Activated T-cell treated with anti-CD3 and anti-CD28 coated beads, Interleukin-2, amount 50 U/mL, for 48 hours (primary cell): ENCODE data around the gene DTX1.
A peak's percentile ranks its signal among the peaks of the same experiment; 100 is the strongest.
"Not testable (repeated sequence)": the region's sequence is repeated elsewhere in the genome, so short reads cannot be mapped to it uniquely, and the experiment has no call there.

ENCODE experiments used
- DNase-seq, 2 experiments: peaks; one replicate each; pipeline ENCODE4 v3.0.0-alpha.2; 2020

The DTX1 gene

DNA sequence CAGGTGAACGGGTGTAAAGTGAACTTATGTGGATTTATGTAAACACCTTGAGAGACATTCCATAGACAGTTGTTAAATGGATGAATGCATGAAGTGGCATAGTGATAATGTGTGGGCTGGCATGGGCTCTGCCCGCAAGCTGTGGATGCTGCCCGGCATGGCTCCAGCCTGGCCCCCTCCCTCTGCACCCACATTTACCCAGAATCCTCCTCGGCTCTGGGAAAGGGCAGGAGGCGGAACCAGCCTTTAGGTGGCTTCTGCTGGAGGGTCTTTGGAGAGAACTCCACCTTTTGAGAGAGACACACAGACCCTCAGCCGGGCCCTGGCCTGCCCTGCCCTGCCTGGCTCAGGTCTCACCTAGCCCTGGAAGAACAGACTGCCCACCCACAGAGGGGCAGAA is 60.3 kb downstream of the DTX1 start:
- no peak for DNase-seq

DNA sequence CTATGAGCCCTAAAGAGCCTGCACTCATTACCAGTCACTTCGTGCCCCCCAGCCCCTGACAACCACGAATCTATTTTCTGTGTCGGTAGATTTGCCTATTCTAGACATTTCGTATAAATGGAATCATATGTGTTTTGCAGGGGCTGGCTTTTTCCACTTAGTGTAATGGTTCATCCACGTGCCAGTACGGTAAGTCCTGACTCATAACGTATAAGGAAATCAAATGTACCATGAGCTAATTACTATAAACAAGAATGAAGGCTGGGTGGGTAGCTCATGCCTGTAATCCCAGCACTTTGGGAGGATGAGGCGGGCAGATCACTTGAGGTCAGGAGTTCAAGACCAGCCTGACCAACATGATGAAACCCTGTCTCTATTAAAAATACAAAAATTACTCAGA is 61.2 kb downstream of the DTX1 start:
- not testable (repeated sequence) for DNase-seq

- DNase-seq = no peak
Measured at GRCh38 chr12:113118142-113118541, 61.6 kb downstream of the DTX1 start.

DNA sequence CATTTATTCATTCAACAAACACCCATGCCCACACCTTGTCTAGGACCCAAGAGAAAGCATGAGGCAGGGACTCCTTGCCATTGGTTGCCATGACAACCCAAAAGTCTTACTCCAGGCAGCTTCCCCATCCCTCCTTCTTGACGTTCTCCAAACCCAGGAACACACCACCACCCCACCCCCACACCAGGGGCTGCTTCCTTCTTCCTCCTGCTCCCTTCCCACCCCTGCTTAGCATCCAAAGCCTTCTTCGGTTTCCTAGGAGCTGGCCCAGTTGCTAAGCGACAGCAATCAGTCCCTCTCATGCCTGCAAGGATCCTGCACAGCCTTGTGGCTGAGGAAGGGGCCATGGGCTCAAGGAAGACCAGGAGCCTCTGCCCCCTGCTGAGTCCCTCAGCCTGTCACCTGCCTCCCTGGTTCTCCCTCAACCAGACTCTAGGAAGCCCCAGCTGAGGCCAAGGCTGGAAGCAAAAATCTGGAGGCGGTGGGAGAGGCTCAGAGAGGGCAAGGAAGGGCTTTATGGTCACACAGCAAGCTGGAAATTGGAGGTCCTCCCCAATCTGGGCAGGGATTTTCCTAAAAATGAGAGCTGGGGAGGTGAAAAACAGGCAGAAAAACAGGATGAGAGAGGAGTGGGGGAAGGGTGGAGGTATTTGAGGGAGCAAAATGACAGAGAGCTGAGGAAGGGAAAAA is 63.6 kb downstream of the DTX1 start:
- DNase-seq = no peak

DNA sequence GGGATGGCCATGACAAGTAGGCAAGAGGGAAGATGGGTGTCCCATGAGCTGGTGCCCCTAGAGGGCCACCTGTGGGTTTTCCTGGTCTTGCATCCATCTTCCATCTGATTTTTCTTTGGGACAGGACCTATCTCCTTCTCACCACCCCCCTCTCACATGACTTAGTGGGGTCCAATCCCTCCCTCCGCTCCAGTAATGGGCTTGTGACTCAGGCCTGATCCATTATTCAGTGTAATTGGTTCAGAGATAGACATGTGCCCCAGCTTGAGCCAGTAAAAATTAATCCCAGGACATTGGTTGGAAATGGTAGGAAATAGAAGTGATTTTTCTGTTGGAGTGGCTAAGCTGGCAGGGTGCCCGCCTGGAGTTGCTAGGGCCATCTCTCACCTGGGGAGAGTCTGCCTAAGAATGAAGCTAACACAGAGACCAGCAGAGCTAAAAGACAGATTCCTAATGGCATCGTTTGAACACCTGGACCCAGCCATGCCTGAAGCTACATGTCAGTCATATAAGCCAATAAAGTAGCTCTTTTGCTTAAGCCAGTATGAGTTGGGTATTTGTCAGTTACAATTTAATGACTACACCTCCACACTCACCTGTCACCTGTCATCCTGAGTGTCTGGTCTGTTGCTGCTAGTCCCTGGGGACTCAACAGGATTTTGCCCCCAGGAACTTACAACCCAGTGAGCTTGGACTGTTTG is 64.3 kb downstream of the DTX1 start:
- DNase-seq = no peak

GRCh38 chr12:113127791-113128199 is 71.3 kb downstream of the DTX1 start:
- DNase-seq = no peak

GRCh38 chr12:113128802-113129663 is 72.5 kb downstream of the DTX1 start:
- DNase-seq = no peak

DNA sequence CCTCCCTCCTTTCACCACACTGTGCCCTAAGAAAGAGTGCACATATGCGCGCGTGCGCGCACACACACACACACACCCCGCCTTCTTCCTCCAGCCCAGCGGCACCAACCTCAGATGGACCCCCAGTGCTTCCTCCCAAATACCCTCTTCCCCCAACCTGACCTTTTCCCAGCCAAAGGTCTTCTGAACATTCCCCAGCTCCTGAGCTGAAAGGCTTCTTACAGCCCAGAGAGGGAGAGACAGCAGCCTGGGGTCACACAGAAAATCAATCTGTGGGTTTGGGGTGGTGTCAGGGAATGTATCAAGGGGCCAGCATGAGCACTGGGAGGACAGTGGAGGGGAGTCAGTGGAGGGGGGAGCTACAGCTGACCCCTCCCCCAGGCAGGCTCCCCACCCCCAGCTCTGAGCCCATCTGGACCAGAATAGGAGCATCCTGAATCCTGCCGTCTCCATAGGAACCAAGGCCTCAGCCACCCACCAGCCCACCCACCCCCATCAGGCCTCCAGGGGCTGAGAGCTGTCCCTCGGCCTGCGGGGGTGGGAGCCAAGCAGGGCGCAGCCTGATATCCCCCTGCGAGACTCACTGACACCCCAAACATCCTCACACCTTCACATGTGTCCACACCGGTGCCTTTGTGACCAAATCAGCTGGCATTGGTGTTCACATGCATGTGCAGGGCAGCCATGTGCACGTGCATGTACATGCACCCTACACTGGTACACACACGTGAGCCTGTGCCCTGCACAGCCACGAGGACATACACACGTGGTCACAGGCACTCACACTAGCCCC is 73.3 kb downstream of the DTX1 start:
- no peak for DNase-seq

GRCh38 chr12:113130457-113131135 is 74.1 kb downstream of the DTX1 start:
- DNase-seq = no peak

GRCh38 chr12:113131556-113131955 is 75.0 kb downstream of the DTX1 start:
- no peak for DNase-seq

DNA sequence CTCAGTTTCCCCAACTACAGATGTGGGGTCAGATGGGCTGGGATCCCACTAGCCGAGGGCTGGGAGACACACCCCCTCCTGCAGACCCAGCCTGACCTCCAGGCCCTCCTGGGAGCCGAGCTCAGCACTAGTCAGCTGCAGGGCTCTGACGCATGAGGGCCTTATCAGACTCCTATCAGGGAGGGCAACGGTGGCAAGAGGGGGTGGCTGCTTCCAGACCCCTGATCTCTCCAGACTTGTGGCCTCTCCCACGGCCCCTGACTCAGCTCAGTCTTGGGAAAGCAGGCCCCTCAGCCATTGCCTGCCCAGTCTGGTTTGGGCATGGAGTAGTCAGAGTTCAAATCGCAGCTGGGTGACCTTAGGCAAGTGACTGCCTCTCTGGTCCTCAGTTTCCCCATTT is 76.5 kb downstream of the DTX1 start:
- DNase-seq = no peak

- no peak for DNase-seq
Measured at GRCh38 chr12:113133666-113134065, 77.1 kb downstream of the DTX1 start.

GRCh38 chr12:113134071-113134470 is 77.5 kb downstream of the DTX1 start:
- DNase-seq = no peak

DNA sequence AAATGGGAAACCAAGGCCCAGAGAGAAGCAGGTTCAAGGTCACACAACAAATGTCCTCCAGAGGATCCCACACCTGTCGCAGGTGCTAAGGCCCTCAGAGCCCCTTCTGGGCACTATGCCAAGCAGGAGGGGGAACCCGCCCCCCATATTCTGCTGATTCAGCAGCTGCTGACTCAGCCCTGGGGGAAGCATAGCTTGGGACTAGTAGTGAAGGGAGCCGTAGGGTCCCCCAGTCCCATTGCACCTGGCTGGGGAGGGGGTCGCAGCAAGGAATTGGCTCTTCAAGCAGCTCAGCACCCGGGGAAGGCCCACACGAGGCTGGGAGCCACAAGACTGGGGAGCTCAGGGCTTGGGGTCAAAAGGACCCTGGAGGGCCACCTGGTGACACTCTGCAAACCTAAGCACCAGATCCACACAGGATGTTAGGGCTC is 78.0 kb downstream of the DTX1 start:
- DNase-seq = no peak

DNA sequence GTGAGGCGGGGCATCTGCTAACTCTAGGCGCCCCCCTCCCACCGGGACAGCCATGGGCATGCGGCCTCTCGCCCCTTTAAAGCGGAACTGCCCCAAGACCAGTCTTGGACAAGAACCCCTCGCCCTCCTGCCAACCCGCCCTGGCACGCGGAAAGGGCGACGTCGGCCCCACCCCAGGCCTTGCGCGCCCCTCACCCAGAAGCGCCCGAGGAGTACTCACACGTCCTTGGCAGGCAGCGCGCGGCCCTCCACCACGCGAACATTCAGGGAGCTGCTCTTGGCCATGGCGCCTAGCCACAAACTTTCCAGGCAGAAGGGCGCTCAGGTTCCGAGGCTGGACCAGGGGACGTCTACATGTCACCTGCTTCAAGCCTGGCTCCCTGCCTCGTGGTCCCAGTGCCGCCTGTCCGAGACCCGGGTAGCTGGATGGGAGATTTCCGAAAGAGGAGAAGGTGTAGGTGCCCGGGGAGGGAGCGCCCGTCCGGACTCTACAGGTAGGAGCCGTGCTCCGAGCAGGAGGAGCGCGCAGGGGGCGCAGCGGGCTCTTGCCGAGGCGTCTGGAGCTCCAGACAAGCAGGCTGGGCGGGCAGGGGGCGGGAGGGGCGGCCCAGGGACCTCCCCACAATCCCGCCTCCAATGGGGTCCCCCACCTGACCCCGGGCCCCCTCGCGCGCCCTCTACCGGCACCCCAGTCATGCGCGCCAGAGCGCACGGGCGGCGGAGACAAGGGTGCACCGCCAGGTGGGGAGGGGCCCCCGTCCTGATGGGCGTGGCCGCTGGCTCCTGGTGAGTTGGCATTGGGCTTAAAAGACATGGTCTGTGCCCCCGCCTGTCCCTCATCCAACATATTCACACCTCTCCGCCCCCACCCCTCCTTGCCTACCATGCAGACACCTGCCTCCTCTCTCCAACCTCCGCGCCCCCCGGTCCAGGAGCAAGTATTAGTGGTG is 78.9 kb downstream of the DTX1 start, which contains the start of gene RASAL1:
RASAL1 (minus strand) TSS at position 584 of the 950 bp plus-strand sequence; CDS start at position 285, 299 bp downstream.
- DNase-seq = peak; percentile 91 to 93

GRCh38 chr12:113136128-113136989 is 79.8 kb downstream of the DTX1 start:
- peak; percentile 83 to 85 for DNase-seq

GRCh38 chr12:113136990-113137511 is 80.5 kb downstream of the DTX1 start:
- no peak for DNase-seq

GRCh38 chr12:113137861-113138783 is 81.6 kb downstream of the DTX1 start:
- no peak for DNase-seq
